Endothelial cell of umbilical vein (primary cell): Measurements from ENCODE around the gene EEFSEC. TPM values are rescaled to one million over a fixed set of nuclear protein-coding genes. Genes with fewer than 3 reads are reported as not detected.

Source experiments
- BruUV-seq: library from RNA; stranded (reverse); fragments of 400-500 nt; replicated peaks from 2 replicates; lab custom pipeline; 2021; lab: Mats Ljungman, UMichigan
- CTCF ChIA-PET: fragments of 300-600, 350-600 bp; sonication (Branson Sonifier 250); formaldehyde crosslinking; loops from one replicate; lab custom pipeline; 2021; ENCODE audit warnings: antibody characterized with exemption, inconsistent platforms; lab: Charles Lee
- POLR2A ChIA-PET: fragments of 300-600, 350-600 bp; sonication (Branson Sonifier 250); formaldehyde crosslinking; loops from one replicate; lab custom pipeline; 2021; ENCODE audit warnings: antibody characterized with exemption, inconsistent platforms; lab: Charles Lee
- DNase-seq: peaks from one replicate; pipeline ENCODE4 v3.0.0-alpha.2; 2011; ENCODE audit warnings: low read depth, low spot score
- FAIRE-seq: peaks from 2 replicates; lab custom pipeline; 2011; peaks lifted over from hg19 to GRCh38; lab: Jason Lieb, UNC
- H2AFZ ChIP-seq: 2 replicates; pipeline ENCODE4 v1.6.0; 2012; ENCODE audit warnings: low read depth, low read length, control low read depth, inconsistent platforms
- H3K27ac ChIP-seq: 2 replicates; pipeline ENCODE4 v1.5.1; 2011; ENCODE audit warnings: low read depth, mild to moderate bottlenecking, control low read depth, low read length, moderate library complexity; ENCODE audit not compliant: insufficient read depth
- H3K27me3 ChIP-seq, 2 experiments: 2 replicates each; pipeline versions ENCODE4 v1.6.0 to v1.6.1; 2011; ENCODE audit warnings: low read length in 2 of 2, mixed read lengths in 1 of 2; ENCODE audit not compliant: control insufficient read depth in 2 of 2, insufficient read depth in 2 of 2
- H3K36me3 ChIP-seq, 2 experiments: 2 replicates in 1 of 2; 3 replicates in 1 of 2; pipeline ENCODE4 v1.5.1; 2011; ENCODE audit warnings: low read length in 2 of 2, mild to moderate bottlenecking in 1 of 2, moderate library complexity in 1 of 2; ENCODE audit not compliant: control insufficient read depth in 2 of 2, insufficient read depth in 2 of 2; ENCODE audit errors: extremely low read depth in 1 of 2
- H3K4me1 ChIP-seq: 3 replicates; pipeline ENCODE4 v1.5.1; 2011; ENCODE audit warnings: mild to moderate bottlenecking, low read length; ENCODE audit not compliant: control insufficient read depth, insufficient read depth; ENCODE audit errors: extremely low read depth
- H3K4me2 ChIP-seq: 2 replicates; pipeline ENCODE4 v1.6.1; 2011; ENCODE audit warnings: low read length, control low read depth, mixed read lengths; ENCODE audit not compliant: insufficient read depth
- H3K4me3 ChIP-seq, 3 experiments: fragments of 200-600 bp in 1 of 3; sonication (generic), shearing (Covaris generic) in 1 of 3; replicated peaks in 1 of 3; 2 replicates each; pipeline ENCODE4 v1.5.1; 2011 to 2016; ENCODE audit warnings: control low read depth in 3 of 3, low read length in 3 of 3, mild to moderate bottlenecking in 2 of 3, inconsistent platforms in 1 of 3, low read depth in 1 of 3, moderate library complexity in 1 of 3; ENCODE audit not compliant: insufficient read depth in 1 of 3
- H3K79me2 ChIP-seq: 2 replicates; pipeline ENCODE4 v1.6.0; 2012; ENCODE audit warnings: low read length, inconsistent platforms; ENCODE audit not compliant: control insufficient read depth, insufficient read depth
- H3K9ac ChIP-seq: replicated peaks from 2 replicates; pipeline ENCODE3; 2011; ENCODE audit warnings: low read length, control low read depth; ENCODE audit not compliant: insufficient read depth; ENCODE audit errors: extremely low read depth
- H3K9me1 ChIP-seq: replicated peaks from 3 replicates; pipeline ENCODE4 v1.6.0; 2011; ENCODE audit warnings: mild to moderate bottlenecking, low read length; ENCODE audit not compliant: control insufficient read depth, insufficient read depth; ENCODE audit errors: extremely low read depth
- H3K9me3 ChIP-seq: replicated peaks from 2 replicates; pipeline ENCODE4 v1.5.1; 2012; ENCODE audit warnings: low read length, inconsistent platforms; ENCODE audit not compliant: control insufficient read depth, insufficient read depth
- H4K20me1 ChIP-seq: replicated peaks from 2 replicates; pipeline ENCODE3; 2011; ENCODE audit warnings: mild to moderate bottlenecking, low read length; ENCODE audit not compliant: control insufficient read depth, insufficient read depth; ENCODE audit errors: extremely low read depth
- EZH2 ChIP-seq: IDR thresholded peaks from 2 replicates; pipeline ENCODE4 v1.6.1; 2012; ENCODE audit warnings: borderline replicate concordance, low read depth, mild to moderate bottlenecking, moderate library complexity, low read length, inconsistent platforms; ENCODE audit not compliant: severe bottlenecking
- FOS ChIP-seq: IDR thresholded peaks from 2 replicates; pipeline ENCODE4 v1.6.1; 2011; ENCODE audit warnings: mild to moderate bottlenecking, low read length, moderate library complexity, borderline replicate concordance; ENCODE audit not compliant: insufficient read depth
- GATA2 ChIP-seq: IDR thresholded peaks from 2 replicates; pipeline ENCODE4 v1.7.0; 2011; ENCODE audit warnings: low read depth, mild to moderate bottlenecking, moderate library complexity, mixed read lengths, low read length; ENCODE audit not compliant: insufficient read length, insufficient read depth
- JUN ChIP-seq: IDR thresholded peaks from 2 replicates; pipeline ENCODE4 v1.6.1; 2011; ENCODE audit warnings: borderline replicate concordance, low read depth; ENCODE audit not compliant: insufficient read length, insufficient read depth
- MYC ChIP-seq: IDR thresholded peaks from one replicate; pipeline ENCODE4 v1.6.1; 2011; ENCODE audit warnings: mild to moderate bottlenecking, low read depth, low read length
- POLR2A ChIP-seq: IDR thresholded peaks from 2 replicates; pipeline ENCODE4 v1.6.1; 2012; ENCODE audit warnings: low read depth, mild to moderate bottlenecking, control low read depth, low read length
- POLR2AphosphoS5 ChIP-seq: IDR thresholded peaks from 2 replicates; pipeline ENCODE4 v1.6.1; 2012; ENCODE audit warnings: low read depth, mild to moderate bottlenecking, control low read depth, low read length, moderate library complexity; ENCODE audit not compliant: insufficient read depth
- dilution Hi-C: fragments of 300-500 bp; cut with MboI; formaldehyde crosslinking; loops from one replicate; pipeline ENCODE4 v1.15.0; 2019; ENCODE audit warnings: low sequenced_read_pairs; ENCODE audit not compliant: extremely low pct_ligation_motif_present
- intact Hi-C: fragments of 100-400 bp; cut with micrococcal nuclease; formaldehyde crosslinking; loops from one replicate; pipeline ENCODE4 v1.10.0; 2022
- polyA plus RNA-seq, 4 experiments: library from polyadenylated mRNA; depleted of rRNA in 3 of 4; stranded (reverse) in 3 of 4; unstranded in 1 of 4; fragments of >200 nt; gene quantifications; 2 replicates each; pipeline versions ENCODE4 v1.2.1 to v1.2.3, GENCODE V29; 2011 to 2012; ENCODE audit warnings: missing spikeins in 1 of 4
- total RNA-seq: library from RNA; stranded (reverse); gene quantifications from 2 replicates; pipeline ENCODE4 v1.2.3, GENCODE V29; 2021
- TF ChIP-seq, protein P1 (sequence below): IDR thresholded peaks from 2 replicates; pipeline ENCODE4 v1.6.1; 2011; ENCODE audit not compliant: insufficient read depth, insufficient read length
- TF ChIP-seq, protein P2 (sequence below), 2 donors: IDR thresholded peaks; 1 replicate in 1 of 2; 2 replicates in 1 of 2; pipeline ENCODE4 v1.5.1; 2011; ENCODE audit warnings: low read length in 2 of 2, mild to moderate bottlenecking in 2 of 2, moderate library complexity in 2 of 2, control low read depth in 1 of 2, inconsistent platforms in 1 of 2, low read depth in 1 of 2; ENCODE audit not compliant: insufficient read depth in 1 of 2; ENCODE audit errors: extremely low read depth in 1 of 2

Gene EEFSEC
- total and polyA plus RNA-seq, 2 donors (not counting 3 experiments of a cell fraction or from before 2014, with no cell fraction given): 13.1 to 14.5 TPM

DNA sequence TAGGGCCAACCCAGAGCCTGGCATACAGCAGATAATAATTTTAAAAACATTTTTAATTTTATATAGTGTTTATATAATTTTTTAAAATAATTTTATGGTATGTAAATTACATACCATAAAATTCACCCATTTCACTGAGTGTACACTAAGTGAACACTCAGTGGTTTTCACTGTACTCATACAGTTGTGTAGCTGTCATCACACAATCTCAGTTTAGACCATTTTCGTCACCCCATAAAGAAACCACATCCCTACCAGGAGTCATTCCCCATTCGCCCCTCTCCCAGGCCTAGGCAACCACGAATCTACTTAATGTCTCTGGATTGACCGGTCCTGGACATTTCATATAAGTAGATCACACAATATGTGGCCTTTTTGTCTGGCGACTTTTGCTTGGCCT, 10.2 kb downstream of the EEFSEC start:
- dilution Hi-C loops: no loop called here

More for the DNA sequence above, 10.2 kb downstream of the EEFSEC start:
- TF ChIP-seq, protein P1, sequence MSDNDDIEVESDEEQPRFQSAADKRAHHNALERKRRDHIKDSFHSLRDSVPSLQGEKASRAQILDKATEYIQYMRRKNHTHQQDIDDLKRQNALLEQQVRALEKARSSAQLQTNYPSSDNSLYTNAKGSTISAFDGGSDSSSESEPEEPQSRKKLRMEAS: no peak
- TF ChIP-seq GATA2 (no peak), FOS (no peak), EZH2 (no peak), POLR2A (no peak), MYC (no peak), JUN (no peak), POLR2AphosphoS5 (no peak)
- TF ChIP-seq, protein P2, sequence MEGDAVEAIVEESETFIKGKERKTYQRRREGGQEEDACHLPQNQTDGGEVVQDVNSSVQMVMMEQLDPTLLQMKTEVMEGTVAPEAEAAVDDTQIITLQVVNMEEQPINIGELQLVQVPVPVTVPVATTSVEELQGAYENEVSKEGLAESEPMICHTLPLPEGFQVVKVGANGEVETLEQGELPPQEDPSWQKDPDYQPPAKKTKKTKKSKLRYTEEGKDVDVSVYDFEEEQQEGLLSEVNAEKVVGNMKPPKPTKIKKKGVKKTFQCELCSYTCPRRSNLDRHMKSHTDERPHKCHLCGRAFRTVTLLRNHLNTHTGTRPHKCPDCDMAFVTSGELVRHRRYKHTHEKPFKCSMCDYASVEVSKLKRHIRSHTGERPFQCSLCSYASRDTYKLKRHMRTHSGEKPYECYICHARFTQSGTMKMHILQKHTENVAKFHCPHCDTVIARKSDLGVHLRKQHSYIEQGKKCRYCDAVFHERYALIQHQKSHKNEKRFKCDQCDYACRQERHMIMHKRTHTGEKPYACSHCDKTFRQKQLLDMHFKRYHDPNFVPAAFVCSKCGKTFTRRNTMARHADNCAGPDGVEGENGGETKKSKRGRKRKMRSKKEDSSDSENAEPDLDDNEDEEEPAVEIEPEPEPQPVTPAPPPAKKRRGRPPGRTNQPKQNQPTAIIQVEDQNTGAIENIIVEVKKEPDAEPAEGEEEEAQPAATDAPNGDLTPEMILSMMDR (IDR thresholded peaks at IDR 0.05; ENCODE audit: extremely low read depth in 1 of 2, insufficient read depth in 1 of 2, low read depth in 1 of 2, low read length in 2 of 2): no peak
- intact Hi-C loops: no loop called here
- DNase-seq: no peak
- no peak for FAIRE-seq
- Histone ChIP-seq H3K4me1 (no peaks in the 10 kb centered on the region), H2AFZ (no peak overlapping the region), H3K4me2 (no peak overlapping the region), H3K4me3 (no peak overlapping the region), H3K36me3 (no peaks in the 10 kb centered on the region), H3K9me1 (no peaks in the 10 kb centered on the region), H3K27ac (no peak overlapping the region), H4K20me1 (no peaks in the 10 kb centered on the region), H3K9me3 (no peaks in the 10 kb centered on the region), H3K27me3 (no peaks in the 10 kb centered on the region), H3K79me2 (no peaks in the 10 kb centered on the region), H3K9ac (no peak overlapping the region)
- no TSS peak for BruUV-seq
- ChIA-PET CTCF (interaction anchor here (1.1 kb wide), 1 partner anchor 445 kb away, joined by 4 read pairs; no protein-coding TSS in a partner anchor), POLR2A (no interaction called here)
